GM21529 (cell line): Measurements from ENCODE around the gene PLXNB3.

Source experiments
- ATAC-seq: cut with Tn5 transposase; IDR thresholded peaks from one replicate; pipeline ENCODE4 v1.9.1; 2021; ENCODE audit not compliant: unreplicated experiment

PLXNB3 gene

DNA sequence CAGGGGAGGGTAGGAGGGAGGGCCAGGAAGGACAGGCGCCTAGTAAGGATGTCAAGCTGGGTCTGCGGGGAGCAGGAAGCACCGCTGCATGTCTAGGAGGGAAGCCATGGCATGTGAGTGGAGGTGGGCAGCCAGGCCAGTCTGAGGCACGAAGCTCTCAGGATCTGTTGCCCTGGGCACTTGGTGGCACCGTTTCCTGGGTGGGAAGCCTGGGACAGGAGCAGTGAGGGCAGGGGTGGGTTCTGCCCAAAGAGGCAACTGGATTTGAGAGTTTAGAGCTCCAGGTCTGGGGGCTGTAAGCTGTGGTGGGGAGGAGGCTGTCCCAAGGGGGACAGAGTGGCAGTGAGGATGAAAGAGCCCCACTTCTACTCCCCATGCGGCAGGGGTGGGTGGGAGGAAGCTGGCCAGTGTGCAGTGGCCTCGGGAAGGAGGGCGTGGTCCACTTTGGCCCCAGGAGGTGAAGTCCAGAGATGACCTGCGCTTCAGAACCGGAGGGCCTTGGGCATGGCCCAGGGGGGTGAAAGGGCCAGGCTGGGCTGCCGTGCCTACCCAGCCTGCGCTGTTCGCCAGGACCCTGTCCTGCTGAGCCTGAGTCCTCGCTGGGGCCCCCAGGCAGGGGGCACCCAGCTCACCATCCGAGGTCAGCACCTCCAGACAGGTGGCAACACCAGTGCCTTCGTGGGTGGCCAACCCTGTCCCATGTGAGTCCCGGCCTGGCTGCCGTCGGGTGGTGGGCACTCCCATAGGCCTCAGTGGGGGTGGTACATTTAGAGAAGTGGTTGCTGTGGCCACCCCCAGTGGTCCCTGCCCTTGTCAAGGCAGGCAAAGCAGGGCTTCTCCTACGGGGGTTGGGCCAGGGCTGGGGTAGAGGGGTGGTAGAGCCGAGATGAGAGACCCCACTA lies 8.5 kb downstream of the PLXNB3 start:
- ATAC-seq, result no peak

DNA sequence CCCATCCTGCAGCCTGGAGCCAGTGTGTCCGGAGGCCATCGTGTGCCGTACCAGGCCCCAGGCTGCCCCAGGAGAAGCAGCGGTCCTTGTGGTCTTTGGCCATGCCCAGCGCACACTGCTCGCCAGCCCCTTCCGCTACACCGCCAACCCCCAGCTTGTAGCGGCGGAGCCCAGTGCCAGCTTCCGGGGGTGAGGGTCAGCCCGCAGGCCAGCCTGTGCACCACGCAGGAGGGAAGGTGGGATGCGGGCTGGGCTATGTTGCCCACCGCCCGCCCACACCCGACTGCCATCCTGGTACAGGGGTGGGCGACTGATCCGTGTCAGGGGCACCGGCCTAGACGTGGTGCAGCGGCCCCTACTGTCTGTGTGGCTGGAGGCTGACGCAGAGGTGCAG lies 9.2 kb downstream of the PLXNB3 start:
- ATAC-seq, result no peak

DNA sequence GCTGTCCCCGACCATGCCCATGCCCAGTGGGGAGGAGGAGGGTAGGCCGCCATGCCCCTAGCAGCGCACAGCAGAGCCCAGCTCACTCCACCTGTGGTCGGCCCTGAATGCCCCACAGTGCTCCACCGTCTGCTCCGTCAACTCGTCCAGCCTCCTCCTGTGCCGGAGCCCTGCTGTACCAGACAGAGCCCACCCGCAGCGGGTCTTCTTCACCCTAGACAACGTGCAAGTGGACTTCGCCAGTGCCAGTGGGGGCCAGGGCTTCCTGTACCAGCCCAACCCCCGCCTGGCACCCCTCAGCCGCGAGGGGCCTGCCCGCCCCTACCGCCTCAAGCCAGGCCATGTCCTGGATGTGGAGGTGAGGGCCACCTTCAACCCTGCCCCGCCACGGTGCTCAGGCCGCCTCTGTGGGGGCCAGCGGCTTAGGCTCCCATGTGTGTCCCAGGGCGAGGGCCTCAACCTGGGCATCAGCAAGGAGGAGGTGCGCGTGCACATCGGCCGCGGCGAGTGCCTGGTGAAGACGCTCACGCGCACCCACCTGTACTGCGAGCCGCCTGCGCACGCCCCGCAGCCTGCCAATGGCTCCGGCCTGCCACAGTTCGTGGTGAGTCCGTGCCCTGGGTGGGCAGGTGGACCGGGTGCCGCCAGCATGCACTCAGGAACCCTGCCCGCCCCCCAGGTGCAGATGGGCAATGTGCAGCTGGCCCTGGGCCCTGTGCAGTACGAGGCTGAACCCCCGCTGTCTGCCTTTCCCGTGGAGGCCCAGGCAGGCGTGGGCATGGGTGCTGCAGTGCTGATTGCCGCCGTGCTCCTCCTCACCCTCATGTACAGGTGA lies 9.9 kb downstream of the PLXNB3 start:
- no peak for ATAC-seq

DNA sequence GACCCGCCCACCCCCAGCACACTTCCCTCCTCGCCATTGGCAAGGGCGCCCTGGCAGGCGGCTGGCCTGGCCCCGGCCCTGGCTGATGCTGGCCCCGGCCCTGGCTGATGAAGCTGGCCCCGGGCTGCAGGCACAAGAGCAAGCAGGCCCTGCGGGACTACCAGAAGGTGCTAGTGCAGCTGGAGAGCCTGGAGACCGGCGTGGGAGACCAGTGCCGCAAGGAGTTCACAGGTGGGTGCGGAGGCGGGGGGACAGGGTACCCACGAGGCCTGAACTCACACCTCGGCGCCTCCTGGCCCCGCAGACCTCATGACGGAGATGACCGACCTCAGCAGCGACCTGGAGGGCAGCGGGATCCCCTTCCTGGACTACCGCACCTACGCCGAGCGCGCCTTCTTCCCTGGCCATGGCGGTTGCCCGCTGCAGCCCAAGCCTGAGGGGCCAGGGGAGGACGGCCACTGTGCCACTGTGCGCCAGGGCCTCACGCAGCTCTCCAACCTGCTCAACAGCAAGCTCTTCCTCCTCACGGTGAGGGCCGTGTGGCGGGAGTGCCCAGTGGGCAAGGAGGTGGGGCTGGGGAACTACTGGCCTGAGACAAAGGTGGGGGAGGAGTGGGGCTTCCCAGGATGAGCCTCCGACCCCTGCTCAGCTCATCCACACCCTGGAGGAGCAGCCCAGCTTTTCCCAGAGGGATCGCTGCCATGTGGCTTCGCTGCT lies 10.7 kb downstream of the PLXNB3 start:
- ATAC-seq, result no peak

DNA sequence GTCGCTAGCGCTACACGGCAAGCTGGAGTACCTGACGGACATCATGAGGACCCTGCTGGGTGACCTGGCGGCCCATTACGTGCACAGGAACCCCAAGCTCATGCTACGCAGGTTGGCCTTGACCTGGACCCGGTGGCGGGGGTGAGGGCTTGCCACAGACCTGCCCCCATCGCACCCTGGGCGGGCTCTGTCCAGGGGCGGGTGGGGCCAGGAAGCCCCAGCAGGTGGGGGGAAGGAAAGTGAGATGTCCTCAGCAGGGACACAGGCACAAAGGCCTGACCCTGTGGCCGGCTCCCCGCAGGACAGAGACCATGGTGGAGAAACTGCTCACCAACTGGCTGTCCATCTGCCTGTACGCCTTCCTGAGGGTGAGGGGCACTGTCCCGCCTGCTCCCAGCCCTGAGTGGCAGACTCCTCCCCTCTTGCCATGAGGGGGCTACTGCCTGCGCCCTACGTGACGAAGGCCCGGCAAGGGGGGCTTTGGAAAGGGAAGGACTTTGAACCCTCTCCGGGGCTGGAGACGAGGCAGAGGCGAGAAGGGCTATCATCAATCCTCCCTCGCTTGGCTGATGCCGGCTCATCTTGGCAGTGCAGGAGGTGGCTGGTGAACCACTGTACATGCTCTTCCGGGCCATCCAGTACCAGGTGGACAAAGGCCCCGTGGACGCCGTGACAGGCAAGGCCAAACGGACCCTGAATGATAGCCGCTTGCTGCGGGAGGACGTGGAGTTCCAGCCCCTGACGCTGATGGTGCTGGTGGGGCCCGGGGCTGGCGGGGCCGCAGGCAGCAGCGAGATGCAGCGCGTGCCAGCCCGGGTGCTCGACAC lies 11.5 kb downstream of the PLXNB3 start:
- ATAC-seq, result no peak

DNA sequence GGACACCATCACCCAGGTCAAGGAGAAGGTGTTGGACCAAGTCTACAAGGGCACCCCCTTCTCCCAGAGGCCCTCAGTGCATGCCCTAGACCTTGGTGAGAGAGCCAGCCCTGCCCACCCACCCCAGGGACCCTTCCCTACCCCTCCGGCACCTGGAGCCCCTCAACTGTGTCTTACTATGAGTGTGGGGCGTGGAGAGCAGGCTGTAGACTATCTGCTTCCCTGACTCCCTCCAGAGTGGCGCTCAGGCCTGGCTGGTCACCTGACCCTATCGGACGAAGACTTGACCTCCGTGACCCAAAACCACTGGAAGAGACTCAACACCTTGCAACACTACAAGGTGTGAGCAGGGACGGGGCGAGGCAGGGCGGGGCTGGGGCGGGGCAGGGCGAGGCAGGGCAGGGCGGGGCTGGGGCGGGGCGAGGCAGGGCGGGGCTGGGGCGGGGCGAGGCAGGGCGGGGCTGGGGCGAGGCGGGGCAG lies 12.1 kb downstream of the PLXNB3 start:
- no peak for ATAC-seq

DNA sequence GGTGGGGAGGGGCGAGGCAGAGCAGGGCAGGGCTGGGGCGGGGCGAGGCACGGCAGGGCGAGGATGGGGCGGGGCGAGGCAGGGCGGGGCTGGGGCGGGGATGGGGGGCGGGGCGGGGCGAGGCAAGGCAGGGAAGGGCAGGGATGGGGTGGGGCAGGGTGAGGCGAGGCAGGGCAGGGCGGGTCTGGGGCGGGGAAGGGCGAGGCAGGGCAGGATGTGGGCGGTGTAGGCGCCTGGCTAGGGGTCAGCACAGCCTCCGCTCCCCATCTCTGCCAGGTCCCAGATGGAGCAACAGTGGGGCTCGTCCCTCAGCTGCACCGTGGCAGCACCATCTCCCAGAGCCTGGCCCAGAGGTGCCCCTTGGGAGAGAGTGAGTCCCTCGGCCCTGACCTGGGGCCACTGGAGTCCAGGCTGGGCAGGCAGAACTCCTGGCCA lies 12.6 kb downstream of the PLXNB3 start:
- no peak for ATAC-seq

DNA sequence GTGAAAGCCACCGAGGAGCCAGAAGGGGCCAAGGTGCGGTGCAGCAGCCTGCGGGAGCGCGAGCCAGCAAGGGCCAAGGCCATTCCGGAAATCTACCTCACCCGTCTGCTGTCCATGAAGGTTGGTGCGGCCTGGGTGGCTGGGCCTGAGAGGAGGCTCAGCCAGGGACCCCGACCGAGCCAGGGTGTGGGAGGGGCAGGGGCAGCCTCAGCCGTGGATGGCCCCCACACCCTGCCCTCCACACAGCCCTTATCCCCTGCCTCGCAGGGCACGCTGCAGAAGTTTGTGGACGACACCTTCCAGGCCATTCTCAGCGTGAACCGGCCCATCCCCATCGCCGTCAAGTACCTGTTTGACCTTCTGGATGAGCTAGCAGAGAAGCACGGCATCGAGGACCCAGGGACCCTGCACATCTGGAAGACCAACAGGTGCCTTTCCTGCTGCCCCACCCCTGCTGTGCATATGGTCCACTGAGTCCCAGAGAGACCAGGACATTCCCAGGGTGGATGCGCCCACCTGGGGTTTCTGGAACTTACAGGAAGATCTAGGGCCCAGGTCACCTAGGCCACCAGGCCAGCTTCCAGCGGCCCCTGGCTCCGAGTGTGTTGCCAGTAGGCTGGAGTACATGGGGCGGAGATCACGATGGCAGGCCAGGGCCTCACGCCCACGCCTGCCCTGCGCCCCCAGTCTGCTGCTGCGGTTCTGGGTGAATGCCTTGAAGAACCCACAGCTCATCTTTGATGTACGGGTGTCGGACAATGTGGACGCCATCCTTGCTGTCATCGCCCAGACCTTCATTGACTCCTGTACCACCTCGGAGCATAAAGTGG lies 13.4 kb downstream of the PLXNB3 start:
- ATAC-seq, result no peak

DNA sequence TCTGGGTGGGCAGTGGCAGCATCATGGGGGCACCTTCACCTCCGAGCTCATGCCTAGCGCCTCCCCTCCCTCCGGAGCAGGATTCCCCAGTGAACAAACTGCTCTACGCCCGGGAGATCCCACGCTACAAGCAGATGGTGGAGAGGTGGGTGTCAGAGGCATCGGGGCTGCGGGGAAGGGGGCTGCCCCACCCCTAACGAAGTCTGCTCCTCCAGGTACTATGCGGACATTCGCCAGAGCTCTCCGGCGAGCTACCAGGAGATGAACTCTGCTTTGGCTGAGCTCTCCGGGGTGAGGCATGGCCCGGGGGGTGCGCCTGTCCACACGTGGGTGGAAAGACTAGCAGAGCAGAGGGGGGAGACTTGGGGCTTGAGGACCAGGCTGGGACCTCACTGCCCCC lies 14.1 kb downstream of the PLXNB3 start:
- ATAC-seq, result no peak

DNA sequence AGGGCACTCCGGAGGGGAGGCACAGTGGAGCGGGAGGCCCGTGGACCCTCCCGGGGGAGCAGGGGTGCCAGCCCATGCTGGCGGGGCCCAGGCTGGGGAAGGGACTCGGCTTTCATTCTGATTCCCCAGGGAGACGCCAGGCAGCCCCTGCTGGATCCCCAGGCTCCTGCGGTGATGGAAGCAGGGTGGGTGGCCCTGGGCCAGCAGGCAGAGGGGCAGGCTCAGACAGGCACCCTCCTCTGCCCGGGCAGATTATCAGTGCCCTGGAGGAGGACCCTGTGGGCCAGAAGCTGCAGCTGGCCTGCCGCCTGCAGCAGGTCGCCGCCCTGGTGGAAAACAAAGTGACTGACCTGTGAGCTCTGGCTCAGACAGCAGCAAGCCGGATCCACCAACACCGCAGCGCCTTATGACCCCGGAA lies 14.6 kb downstream of the PLXNB3 start:
- no peak for ATAC-seq

DNA sequence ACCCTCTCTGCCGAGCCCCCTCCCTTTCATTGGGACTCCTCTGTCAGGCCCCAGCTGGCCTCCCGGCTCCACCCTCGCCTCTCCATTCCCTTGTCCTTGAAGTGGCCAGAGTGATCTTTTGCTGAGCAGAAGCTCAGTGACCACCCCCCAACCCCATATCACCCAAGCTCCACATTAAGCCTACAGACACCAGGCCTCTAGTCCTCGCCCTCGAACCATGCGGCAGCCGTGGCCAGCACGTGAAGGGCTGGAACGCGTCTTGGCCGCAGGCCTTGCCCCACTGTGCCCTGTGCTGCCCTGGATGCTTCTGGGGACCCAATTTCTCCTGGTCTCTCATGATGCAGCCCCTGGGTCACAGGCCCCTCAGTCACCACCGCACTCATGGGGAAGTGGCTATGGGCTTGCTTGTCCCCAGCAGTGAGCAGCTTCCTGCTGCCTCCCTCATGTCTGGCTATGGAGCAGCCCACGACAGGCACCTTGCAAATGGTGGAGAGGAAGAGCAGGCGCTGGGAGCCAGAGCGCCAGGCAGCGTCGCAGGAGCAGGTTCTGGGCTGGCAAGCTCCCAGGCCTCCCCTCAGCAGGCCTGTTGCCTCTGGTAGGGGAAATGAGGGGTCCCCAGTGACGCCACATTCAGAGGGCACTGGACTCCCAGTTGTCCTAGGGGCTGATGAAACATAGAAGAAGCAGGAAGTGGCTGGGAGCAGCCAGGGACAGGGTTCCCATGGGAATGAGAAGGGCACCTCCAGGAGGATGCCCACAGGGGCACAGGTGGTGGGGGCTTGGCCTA lies 16.0 kb downstream of the PLXNB3 start:
- no peak for ATAC-seq

DNA sequence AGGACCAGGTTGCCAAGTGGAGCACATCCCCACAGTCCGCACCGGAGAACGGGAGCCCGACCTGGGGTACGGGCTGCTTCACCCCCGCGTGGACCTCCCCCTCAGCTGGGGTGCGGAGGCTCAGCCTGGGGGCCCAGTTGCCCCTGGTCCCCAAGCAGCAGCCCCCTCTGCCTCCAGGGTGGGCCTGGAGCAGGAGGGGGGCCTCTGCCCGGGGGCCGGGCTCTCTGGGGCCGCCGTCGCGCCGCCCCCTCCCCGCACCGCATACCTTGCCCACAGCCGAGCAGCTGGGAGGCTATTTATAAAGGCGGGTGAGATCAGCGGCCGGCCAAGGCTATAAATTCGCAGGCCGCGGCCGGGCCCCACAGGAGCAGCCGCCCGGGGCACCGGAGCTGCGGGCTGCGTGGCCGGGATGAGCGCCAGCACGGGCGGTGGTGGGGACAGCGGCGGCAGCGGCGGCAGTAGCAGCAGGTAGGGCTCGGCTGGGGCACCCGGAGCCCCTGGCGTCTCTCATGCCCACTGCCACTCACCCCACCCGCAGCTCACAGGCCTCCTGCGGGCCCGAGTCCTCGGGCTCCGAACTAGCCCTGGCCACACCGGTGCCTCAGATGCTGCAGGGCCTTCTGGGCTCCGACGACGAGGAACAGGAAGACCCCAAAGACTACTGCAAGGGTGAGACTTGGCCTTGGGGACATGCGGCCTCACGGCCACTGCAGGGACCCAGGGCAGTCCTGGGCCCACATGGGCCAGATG lies 16.8 kb downstream of the PLXNB3 start, which contains the start of gene SRPK3:
Gene SRPK3, plus strand, starts transcription at position 364 of the 750 bp plus-strand sequence. Its CDS starts 46 bp downstream, at position 410.
- ATAC-seq, result no peak

DNA sequence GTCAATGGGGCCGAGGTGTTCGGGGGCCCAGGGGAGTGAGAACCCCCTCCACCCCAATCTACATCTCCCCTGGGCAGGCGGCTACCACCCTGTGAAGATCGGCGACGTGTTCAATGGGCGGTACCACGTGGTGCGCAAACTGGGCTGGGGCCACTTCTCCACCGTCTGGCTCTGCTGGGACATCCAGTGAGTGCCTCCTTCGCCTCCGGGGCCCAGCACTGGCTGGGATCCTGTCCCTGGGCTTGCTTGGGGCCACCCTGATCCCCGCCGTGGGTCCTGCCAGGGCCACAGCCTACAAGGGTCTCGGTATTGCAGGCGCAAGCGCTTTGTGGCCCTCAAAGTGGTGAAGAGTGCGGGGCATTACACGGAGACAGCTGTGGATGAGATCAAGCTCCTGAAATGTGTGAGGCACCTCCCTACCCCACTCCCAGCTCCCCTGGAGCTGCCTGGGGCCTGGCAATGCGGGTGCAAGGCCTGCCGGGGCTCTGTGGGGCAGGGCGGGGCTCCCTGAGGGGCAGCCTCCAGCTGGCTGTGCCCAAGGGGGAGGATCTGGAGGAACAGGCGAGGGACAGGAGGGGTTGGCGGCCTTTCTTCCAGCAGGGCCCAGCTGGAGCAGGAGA lies 17.5 kb downstream of the PLXNB3 start:
- no peak for ATAC-seq

DNA sequence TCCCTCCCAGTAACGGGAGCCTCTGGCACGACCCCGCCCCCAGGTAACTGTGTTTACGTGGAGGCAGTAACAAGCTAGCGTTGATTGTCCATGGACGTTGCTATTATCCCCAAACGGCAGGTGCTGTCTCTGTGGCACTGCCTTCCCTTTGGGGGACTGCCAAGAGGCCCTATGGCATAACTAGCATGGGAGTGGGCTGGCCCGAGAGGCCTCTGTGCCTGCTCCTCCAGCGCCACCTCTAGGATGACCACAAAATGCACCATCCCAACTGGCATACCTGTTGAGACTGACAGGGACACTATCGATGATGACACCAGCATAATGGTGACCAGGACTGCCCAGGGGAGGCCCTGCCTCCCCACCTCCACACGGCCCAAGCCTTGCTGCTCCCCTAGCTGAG lies 18.3 kb downstream of the PLXNB3 start:
- no peak for ATAC-seq

DNA sequence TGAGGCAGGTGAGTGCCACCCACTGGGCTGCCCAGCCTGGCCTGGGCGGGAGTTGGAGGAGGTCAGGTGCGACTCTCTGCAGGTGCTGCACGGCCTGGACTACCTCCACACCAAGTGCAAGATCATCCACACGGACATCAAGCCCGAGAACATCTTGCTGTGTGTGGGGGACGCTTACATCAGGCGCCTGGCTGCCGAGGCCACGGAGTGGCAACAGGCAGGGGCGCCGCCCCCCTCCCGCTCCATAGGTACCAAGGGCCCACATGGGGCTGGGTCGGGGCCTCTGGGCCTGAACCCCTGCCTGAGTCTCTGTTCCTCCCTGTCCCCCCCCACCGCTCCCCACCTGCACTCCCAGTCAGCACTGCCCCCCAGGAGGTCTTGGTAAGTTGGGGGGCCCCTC lies 18.8 kb downstream of the PLXNB3 start:
- ATAC-seq, result no peak

DNA sequence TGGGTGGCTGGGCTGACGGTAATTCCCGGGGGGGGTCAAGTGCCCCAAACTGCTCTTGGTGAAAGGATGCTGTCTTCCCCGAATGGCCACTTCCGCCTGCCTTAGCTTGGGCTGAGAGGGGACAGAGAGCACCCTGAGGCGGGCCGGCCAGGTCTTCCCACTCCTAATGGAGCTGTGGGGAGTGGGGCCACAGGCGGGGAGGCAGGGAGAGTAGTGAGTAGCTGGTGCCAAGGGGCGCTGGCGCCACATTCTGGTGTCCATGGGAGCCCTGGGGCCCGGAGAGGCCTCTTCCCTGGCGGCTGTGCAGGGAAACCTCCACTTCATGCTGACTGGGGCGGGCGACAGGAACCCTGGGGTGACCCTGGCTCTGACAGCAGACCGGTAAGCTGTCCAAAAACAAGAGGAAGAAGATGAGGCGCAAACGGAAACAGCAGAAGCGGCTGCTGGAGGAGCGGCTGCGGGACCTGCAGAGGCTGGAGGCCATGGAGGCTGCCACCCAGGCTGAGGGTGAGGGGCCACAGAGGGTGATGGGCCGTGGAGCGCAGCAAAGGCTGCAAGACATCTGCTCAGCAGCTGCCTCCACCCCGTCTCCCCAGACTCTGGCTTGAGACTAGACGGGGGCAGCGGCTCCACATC lies 19.4 kb downstream of the PLXNB3 start:
- no peak for ATAC-seq
